Psoas muscle (tissue), 8 donors: ENCODE results near the gene SMIM29. TPM values are rescaled to one million over a fixed set of nuclear protein-coding genes. Genes with fewer than 3 reads are reported as not detected.

Experiments
- ATAC-seq, 4 donors: fragments of 200-7000 bp; cut with Tn5 transposase; one replicate each; pipeline ENCODE4 v1.9.1; 2020; ENCODE audit warnings: moderate library complexity in 3 of 4, mild to moderate bottlenecking in 2 of 4
- DNase-seq, 2 donors: peaks; one replicate each; pipeline ENCODE4 v3.0.0-alpha.2; 2020
- H3K27ac ChIP-seq: fragments of 200-600 bp; one replicate; pipeline ENCODE4 v1.8.0; 2022
- H3K27me3 ChIP-seq, 3 donors: fragments of 200-600 bp in 1 of 3; one replicate each; pipeline versions ENCODE4 v1.6.1 to v1.8.0; 2013 to 2022; ENCODE audit warnings: low read length in 2 of 3, mild to moderate bottlenecking in 2 of 3, moderate library complexity in 1 of 3; ENCODE audit not compliant: insufficient read depth in 3 of 3
- H3K36me3 ChIP-seq, 2 donors: fragments of 200-600 bp in 1 of 2; one replicate each; pipeline versions ENCODE4 v1.6.1 to v1.8.0; 2013 to 2022; ENCODE audit warnings: low read depth in 1 of 2, mild to moderate bottlenecking in 1 of 2, moderate library complexity in 1 of 2; ENCODE audit not compliant: insufficient read depth in 1 of 2
- H3K4me1 ChIP-seq: fragments of 200-600 bp; one replicate; pipeline ENCODE4 v1.8.0; 2022
- H3K4me3 ChIP-seq: fragments of 200-600 bp; one replicate; pipeline ENCODE4 v1.8.0; 2022; ENCODE audit warnings: mild to moderate bottlenecking
- H3K9me3 ChIP-seq: fragments of 200-600 bp; one replicate; pipeline ENCODE4 v1.8.0; 2022
- WGBS, 3 donors: extraction: QIAGEN DNeasy Blood & Tissue Kit; methylation state at CpG; one replicate each; pipeline versions ENCODE4 v1.1.6 to v1.1.7; 2013; 5-methylcytosine and 5-hydroxymethylcytosine counted together
- intact Hi-C, 2 donors: fragments of 100-400 bp; cut with DNase I; formaldehyde crosslinking; loops; one replicate each; pipeline versions ENCODE4 v1.11.0 to v1.14.2; 2022
- polyA plus RNA-seq, 3 donors: library from polyadenylated mRNA; stranded (reverse); fragments of 200-250 nt; gene quantifications; one replicate each; pipeline ENCODE4 v1.2.3, GENCODE V29; 2013
- total RNA-seq, 4 donors: library from RNA; stranded (reverse); fragmentation: NEBNext Ultra II Directional in 2 of 4; extraction: Animal tissue kit (Norgen Biotek cat#: 25700) in 2 of 4; gene quantifications; one replicate each; pipeline versions ENCODE4 v1.2.1 to v1.2.4, GENCODE V29; 2021 to 2023
- TF ChIP-seq, protein P1 (sequence below): fragments of 200-600 bp; IDR thresholded peaks from one replicate; pipeline ENCODE4 v1.8.0; 2022; ENCODE audit warnings: antibody characterized with exemption
- donor health status: healthy with polysubstance abuse.
- donor health status: DM: no; HTN: no; CAD: no; lungs with moderate emphysema.
- donor health status: Bipolar disorder and iron deficiency.
- donor health status: healthy.
- donor health status: DM: yes; HTN: yes; CAD: no.
- donor health status: DM: no; HTN: no; CAD: no.
- donor health status: DM: no; HTN: no; CAD: no.
- donor health status: DM: yes; HTN: yes; CAD: no.

The SMIM29 gene
- total and polyA plus RNA-seq, 7 donors = 14.4 to 100 (median 37.8) TPM

DNA sequence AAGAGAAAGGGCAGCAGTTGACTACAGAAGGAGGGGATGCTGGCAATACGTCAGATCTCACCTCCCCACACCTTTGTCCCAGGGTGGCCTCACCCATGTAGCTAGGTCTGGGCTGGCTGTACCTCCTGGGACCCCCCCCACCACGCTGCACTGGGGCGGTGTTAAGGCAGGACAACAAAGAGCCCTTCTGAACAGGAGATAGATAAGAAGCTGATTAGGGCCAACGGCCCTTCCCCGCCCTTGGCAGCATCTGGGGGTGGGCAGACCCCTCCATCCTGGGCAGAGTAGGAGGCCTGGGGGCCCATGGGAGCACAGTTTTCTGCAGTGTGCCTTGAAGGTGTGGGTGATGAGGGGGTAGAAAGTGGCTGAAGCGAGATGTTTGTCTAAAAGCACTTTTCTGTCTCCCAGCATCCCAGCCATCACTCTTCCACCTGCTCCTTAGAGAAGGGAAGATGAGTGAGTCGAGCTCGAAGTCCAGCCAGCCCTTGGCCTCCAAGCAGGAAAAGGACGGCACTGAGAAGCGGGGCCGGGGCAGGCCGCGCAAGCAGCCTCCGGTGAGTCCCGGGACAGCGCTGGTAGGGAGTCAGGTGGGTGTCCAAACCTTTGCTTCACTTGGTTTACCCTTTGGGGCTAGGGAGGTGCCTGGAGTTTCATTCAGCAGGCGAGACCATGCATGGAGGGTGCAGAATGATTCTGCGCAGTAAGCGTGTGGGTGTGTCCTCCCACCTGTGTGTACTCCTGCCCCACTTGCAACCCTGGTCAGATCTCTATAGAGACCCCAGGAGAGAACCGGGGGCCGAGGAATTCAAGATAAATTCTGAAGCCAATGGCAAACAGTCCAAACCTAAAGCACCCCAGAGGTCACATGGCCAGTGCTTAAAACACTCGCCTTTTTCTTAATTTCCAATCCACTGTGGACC lies 8.2 kb downstream of the SMIM29 start:
- Histone ChIP-seq H3K36me3 (peaks cover 0 to 36% of the 10 kb centered on the region in 2 donors), H3K27ac (no peak overlapping the region), H3K4me3 (no peak overlapping the region), H3K9me3 (no peaks in the 10 kb centered on the region), H3K4me1 (peaks cover 22% of the 10 kb centered on the region), H3K27me3 (no peaks in the 10 kb centered on the region)
- no peak for DNase-seq
- TF ChIP-seq, protein P1, sequence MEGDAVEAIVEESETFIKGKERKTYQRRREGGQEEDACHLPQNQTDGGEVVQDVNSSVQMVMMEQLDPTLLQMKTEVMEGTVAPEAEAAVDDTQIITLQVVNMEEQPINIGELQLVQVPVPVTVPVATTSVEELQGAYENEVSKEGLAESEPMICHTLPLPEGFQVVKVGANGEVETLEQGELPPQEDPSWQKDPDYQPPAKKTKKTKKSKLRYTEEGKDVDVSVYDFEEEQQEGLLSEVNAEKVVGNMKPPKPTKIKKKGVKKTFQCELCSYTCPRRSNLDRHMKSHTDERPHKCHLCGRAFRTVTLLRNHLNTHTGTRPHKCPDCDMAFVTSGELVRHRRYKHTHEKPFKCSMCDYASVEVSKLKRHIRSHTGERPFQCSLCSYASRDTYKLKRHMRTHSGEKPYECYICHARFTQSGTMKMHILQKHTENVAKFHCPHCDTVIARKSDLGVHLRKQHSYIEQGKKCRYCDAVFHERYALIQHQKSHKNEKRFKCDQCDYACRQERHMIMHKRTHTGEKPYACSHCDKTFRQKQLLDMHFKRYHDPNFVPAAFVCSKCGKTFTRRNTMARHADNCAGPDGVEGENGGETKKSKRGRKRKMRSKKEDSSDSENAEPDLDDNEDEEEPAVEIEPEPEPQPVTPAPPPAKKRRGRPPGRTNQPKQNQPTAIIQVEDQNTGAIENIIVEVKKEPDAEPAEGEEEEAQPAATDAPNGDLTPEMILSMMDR = no peak
- no peak for ATAC-seq
- 90 to 93% (median 91%) methylated on average over 22 of the region's 22 CpGs for WGBS, 3 donors
- intact Hi-C loops = no loop called here

GRCh38 chr6:34239893-34240292 lies 8.9 kb downstream of the SMIM29 start:
- peaks cover 21% of the 10 kb centered on the region for H3K4me1 ChIP-seq
- H3K36me3 ChIP-seq = peaks cover 0 to 36% of the 10 kb centered on the region in 2 donors
- H3K9me3 ChIP-seq = no peaks in the 10 kb centered on the region
- 89 to 97% (median 94%) methylated on average over 2 of the region's 2 CpGs for WGBS, 3 donors
- TF ChIP-seq, protein P1 = no peak
- no peak for ATAC-seq
- H3K27me3 ChIP-seq = no peaks in the 10 kb centered on the region
- intact Hi-C loops = loop anchor here (5.0 kb wide), 1 partner anchor 43 kb away; no protein-coding TSS in a partner anchor
- DNase-seq = no peak
- no peak overlapping the region for H3K4me3 ChIP-seq
- no peak overlapping the region for H3K27ac ChIP-seq

GRCh38 chr6:34239500-34239825 lies 9.3 kb downstream of the SMIM29 start:
- Histone ChIP-seq H3K4me1 (peaks cover 17% of the 10 kb centered on the region), H3K9me3 (no peaks in the 10 kb centered on the region), H3K27ac (peak overlapping the region; percentile 76), H3K27me3 (no peaks in the 10 kb centered on the region), H3K4me3 (no peak overlapping the region), H3K36me3 (peaks cover 0 to 36% of the 10 kb centered on the region in 2 donors)
- intact Hi-C loops = loop anchor here (5.0 kb wide), 1 partner anchor 42 kb away; no protein-coding TSS in a partner anchor
- ATAC-seq (no peak), DNase-seq (peak in 1 of 2 donors; percentile 15)
- WGBS, 3 donors = 87 to 97% (median 92%) methylated on average over 3 of the region's 3 CpGs
- TF ChIP-seq, protein P1 = no peak

GRCh38 chr6:34238585-34239499 lies 10.0 kb downstream of the SMIM29 start:
- TF ChIP-seq, protein P1 = no peak
- ATAC-seq = no peak
- DNase-seq = peak in 1 of 2 donors; percentile 30
- Histone ChIP-seq H3K9me3 (no peaks in the 10 kb centered on the region), H3K27me3 (no peaks in the 10 kb centered on the region), H3K36me3 (peaks cover 0 to 36% of the 10 kb centered on the region in 2 donors), H3K4me1 (peaks cover 11% of the 10 kb centered on the region), H3K27ac (peak overlapping the region; percentile 76), H3K4me3 (peak overlapping the region; percentile 91)
- intact Hi-C loops = loop anchor here (5.0 kb wide), 1 partner anchor 42 kb away; no protein-coding TSS in a partner anchor
- 58 to 79% (median 62%) methylated on average over 14 of the region's 14 CpGs for WGBS, 3 donors
